Endothelial cell of umbilical vein (primary cell): Measurements from ENCODE around the gene CCDC117. TPM values are rescaled to one million over a fixed set of nuclear protein-coding genes. Genes with fewer than 3 reads are reported as not detected.
A peak's percentile ranks its signal among the peaks of the same experiment; 100 is the strongest.

ENCODE experiments used
- BruUV-seq: library from RNA; stranded (reverse); fragments of 400-500 nt; replicated peaks from 2 replicates; lab custom pipeline; 2021; lab: Mats Ljungman, UMichigan
- CTCF ChIA-PET: fragments of 300-600, 350-600 bp; sonication (Branson Sonifier 250); formaldehyde crosslinking; loops from one replicate; lab custom pipeline; 2021; ENCODE audit warnings: antibody characterized with exemption, inconsistent platforms; lab: Charles Lee
- POLR2A ChIA-PET: fragments of 300-600, 350-600 bp; sonication (Branson Sonifier 250); formaldehyde crosslinking; loops from one replicate; lab custom pipeline; 2021; ENCODE audit warnings: antibody characterized with exemption, inconsistent platforms; lab: Charles Lee
- DNase-seq: peaks from one replicate; pipeline ENCODE4 v3.0.0-alpha.2; 2011; ENCODE audit warnings: low read depth, low spot score
- FAIRE-seq: peaks from 2 replicates; lab custom pipeline; 2011; peaks lifted over from hg19 to GRCh38; lab: Jason Lieb, UNC
- H2AFZ ChIP-seq: 2 replicates; pipeline ENCODE4 v1.6.0; 2012; ENCODE audit warnings: low read depth, low read length, control low read depth, inconsistent platforms
- H3K27ac ChIP-seq: 2 replicates; pipeline ENCODE4 v1.5.1; 2011; ENCODE audit warnings: low read depth, mild to moderate bottlenecking, control low read depth, low read length, moderate library complexity; ENCODE audit not compliant: insufficient read depth
- H3K27me3 ChIP-seq, 2 experiments: 2 replicates each; pipeline versions ENCODE4 v1.6.0 to v1.6.1; 2011; ENCODE audit warnings: low read length in 2 of 2, mixed read lengths in 1 of 2; ENCODE audit not compliant: control insufficient read depth in 2 of 2, insufficient read depth in 2 of 2
- H3K36me3 ChIP-seq, 2 experiments: 2 replicates in 1 of 2; 3 replicates in 1 of 2; pipeline ENCODE4 v1.5.1; 2011; ENCODE audit warnings: low read length in 2 of 2, mild to moderate bottlenecking in 1 of 2, moderate library complexity in 1 of 2; ENCODE audit not compliant: control insufficient read depth in 2 of 2, insufficient read depth in 2 of 2; ENCODE audit errors: extremely low read depth in 1 of 2
- H3K4me1 ChIP-seq: 3 replicates; pipeline ENCODE4 v1.5.1; 2011; ENCODE audit warnings: mild to moderate bottlenecking, low read length; ENCODE audit not compliant: control insufficient read depth, insufficient read depth; ENCODE audit errors: extremely low read depth
- H3K4me2 ChIP-seq: 2 replicates; pipeline ENCODE4 v1.6.1; 2011; ENCODE audit warnings: low read length, control low read depth, mixed read lengths; ENCODE audit not compliant: insufficient read depth
- H3K4me3 ChIP-seq, 3 experiments: fragments of 200-600 bp in 1 of 3; sonication (generic), shearing (Covaris generic) in 1 of 3; replicated peaks in 1 of 3; 2 replicates each; pipeline ENCODE4 v1.5.1; 2011 to 2016; ENCODE audit warnings: control low read depth in 3 of 3, low read length in 3 of 3, mild to moderate bottlenecking in 2 of 3, inconsistent platforms in 1 of 3, low read depth in 1 of 3, moderate library complexity in 1 of 3; ENCODE audit not compliant: insufficient read depth in 1 of 3
- H3K79me2 ChIP-seq: 2 replicates; pipeline ENCODE4 v1.6.0; 2012; ENCODE audit warnings: low read length, inconsistent platforms; ENCODE audit not compliant: control insufficient read depth, insufficient read depth
- H3K9ac ChIP-seq: replicated peaks from 2 replicates; pipeline ENCODE3; 2011; ENCODE audit warnings: low read length, control low read depth; ENCODE audit not compliant: insufficient read depth; ENCODE audit errors: extremely low read depth
- H3K9me1 ChIP-seq: replicated peaks from 3 replicates; pipeline ENCODE4 v1.6.0; 2011; ENCODE audit warnings: mild to moderate bottlenecking, low read length; ENCODE audit not compliant: control insufficient read depth, insufficient read depth; ENCODE audit errors: extremely low read depth
- H3K9me3 ChIP-seq: replicated peaks from 2 replicates; pipeline ENCODE4 v1.5.1; 2012; ENCODE audit warnings: low read length, inconsistent platforms; ENCODE audit not compliant: control insufficient read depth, insufficient read depth
- H4K20me1 ChIP-seq: replicated peaks from 2 replicates; pipeline ENCODE3; 2011; ENCODE audit warnings: mild to moderate bottlenecking, low read length; ENCODE audit not compliant: control insufficient read depth, insufficient read depth; ENCODE audit errors: extremely low read depth
- FOS ChIP-seq: IDR thresholded peaks from 2 replicates; pipeline ENCODE4 v1.6.1; 2011; ENCODE audit warnings: mild to moderate bottlenecking, low read length, moderate library complexity, borderline replicate concordance; ENCODE audit not compliant: insufficient read depth
- POLR2A ChIP-seq: IDR thresholded peaks from 2 replicates; pipeline ENCODE4 v1.6.1; 2012; ENCODE audit warnings: low read depth, mild to moderate bottlenecking, control low read depth, low read length
- POLR2AphosphoS5 ChIP-seq: IDR thresholded peaks from 2 replicates; pipeline ENCODE4 v1.6.1; 2012; ENCODE audit warnings: low read depth, mild to moderate bottlenecking, control low read depth, low read length, moderate library complexity; ENCODE audit not compliant: insufficient read depth
- dilution Hi-C: fragments of 300-500 bp; cut with MboI; formaldehyde crosslinking; loops from one replicate; pipeline ENCODE4 v1.15.0; 2019; ENCODE audit warnings: low sequenced_read_pairs; ENCODE audit not compliant: extremely low pct_ligation_motif_present
- intact Hi-C: fragments of 100-400 bp; cut with micrococcal nuclease; formaldehyde crosslinking; loops from one replicate; pipeline ENCODE4 v1.10.0; 2022
- polyA plus RNA-seq, 4 experiments: library from polyadenylated mRNA; depleted of rRNA in 3 of 4; stranded (reverse) in 3 of 4; unstranded in 1 of 4; fragments of >200 nt; gene quantifications; 2 replicates each; pipeline versions ENCODE4 v1.2.1 to v1.2.3, GENCODE V29; 2011 to 2012; ENCODE audit warnings: missing spikeins in 1 of 4
- total RNA-seq: library from RNA; stranded (reverse); gene quantifications from 2 replicates; pipeline ENCODE4 v1.2.3, GENCODE V29; 2021
- TF ChIP-seq, protein P1 (sequence below), 2 donors: IDR thresholded peaks; 1 replicate in 1 of 2; 2 replicates in 1 of 2; pipeline ENCODE4 v1.5.1; 2011; ENCODE audit warnings: low read length in 2 of 2, mild to moderate bottlenecking in 2 of 2, moderate library complexity in 2 of 2, control low read depth in 1 of 2, inconsistent platforms in 1 of 2, low read depth in 1 of 2; ENCODE audit not compliant: insufficient read depth in 1 of 2; ENCODE audit errors: extremely low read depth in 1 of 2

Gene CCDC117
- total and polyA plus RNA-seq, 2 donors (not counting 3 experiments of a cell fraction or from before 2014, with no cell fraction given): 5.5 to 23.3 TPM

DNA sequence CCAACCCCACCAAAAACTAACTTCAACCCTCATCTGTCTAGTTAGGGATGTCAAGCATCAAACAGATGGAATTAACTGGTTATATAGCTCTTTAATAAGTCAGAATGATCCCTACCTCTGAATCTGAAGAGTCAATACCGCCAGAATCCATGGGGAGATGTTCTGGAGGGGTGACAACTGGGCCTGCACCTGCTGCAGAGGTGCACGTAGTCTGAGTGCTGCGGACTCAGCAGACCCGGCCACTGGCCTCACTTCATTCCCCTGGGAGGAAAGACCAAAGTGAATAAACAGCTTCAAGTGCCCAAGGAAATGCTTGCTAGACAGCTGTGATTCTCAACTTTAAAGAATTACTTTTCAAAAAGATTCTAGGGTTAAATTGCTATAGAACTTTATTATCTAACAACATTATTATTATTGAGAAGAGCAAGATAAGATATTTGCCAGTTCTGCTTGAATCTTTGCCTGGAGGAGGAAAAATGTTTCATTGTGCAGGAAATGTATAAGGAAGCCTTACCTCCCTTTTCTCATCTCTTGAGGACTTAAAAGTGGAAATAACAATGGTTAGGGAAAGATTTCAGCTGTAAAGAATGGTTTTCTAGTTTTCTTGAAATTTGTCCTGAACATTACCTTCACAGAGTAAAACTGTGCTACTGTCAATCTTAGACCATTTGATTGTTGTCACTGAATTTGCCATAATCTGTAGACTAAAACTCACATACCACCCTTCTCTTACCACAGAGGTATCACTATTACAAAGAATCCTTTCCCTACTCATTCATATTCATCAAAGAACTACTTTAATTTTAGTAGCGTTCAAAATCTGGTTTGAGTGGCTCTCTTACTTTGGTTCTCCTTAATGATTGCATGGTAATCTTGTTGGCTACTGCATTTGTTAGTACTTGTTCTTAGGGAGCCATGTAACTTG is 23.7 kb downstream of the CCDC117 start:
- H3K27me3 ChIP-seq: no peaks in the 10 kb centered on the region
- no peak overlapping the region for H3K4me2 ChIP-seq
- no peak overlapping the region for H3K9ac ChIP-seq
- no TSS peak for BruUV-seq
- H3K79me2 ChIP-seq: peaks cover 63% of the 10 kb centered on the region
- DNase-seq: no peak
- H3K4me3 ChIP-seq: no peak overlapping the region
- no peak overlapping the region for H2AFZ ChIP-seq
- H3K27ac ChIP-seq: no peak overlapping the region
- TF ChIP-seq FOS (no peak), POLR2AphosphoS5 (no peak), POLR2A (peak; percentile 48)
- TF ChIP-seq, protein P1, sequence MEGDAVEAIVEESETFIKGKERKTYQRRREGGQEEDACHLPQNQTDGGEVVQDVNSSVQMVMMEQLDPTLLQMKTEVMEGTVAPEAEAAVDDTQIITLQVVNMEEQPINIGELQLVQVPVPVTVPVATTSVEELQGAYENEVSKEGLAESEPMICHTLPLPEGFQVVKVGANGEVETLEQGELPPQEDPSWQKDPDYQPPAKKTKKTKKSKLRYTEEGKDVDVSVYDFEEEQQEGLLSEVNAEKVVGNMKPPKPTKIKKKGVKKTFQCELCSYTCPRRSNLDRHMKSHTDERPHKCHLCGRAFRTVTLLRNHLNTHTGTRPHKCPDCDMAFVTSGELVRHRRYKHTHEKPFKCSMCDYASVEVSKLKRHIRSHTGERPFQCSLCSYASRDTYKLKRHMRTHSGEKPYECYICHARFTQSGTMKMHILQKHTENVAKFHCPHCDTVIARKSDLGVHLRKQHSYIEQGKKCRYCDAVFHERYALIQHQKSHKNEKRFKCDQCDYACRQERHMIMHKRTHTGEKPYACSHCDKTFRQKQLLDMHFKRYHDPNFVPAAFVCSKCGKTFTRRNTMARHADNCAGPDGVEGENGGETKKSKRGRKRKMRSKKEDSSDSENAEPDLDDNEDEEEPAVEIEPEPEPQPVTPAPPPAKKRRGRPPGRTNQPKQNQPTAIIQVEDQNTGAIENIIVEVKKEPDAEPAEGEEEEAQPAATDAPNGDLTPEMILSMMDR (IDR thresholded peaks at IDR 0.05; ENCODE audit: extremely low read depth in 1 of 2, insufficient read depth in 1 of 2, low read depth in 1 of 2, low read length in 2 of 2): no peak
- dilution Hi-C loops (no loop called here), intact Hi-C loops (no loop called here)
- ChIA-PET CTCF (interaction anchor here (1.3 to 2.0 kb wide), 3 partner anchors 32 to 245 kb away, joined by 5 read pairs; no protein-coding TSS in a partner anchor), POLR2A (no interaction called here)
- FAIRE-seq: no peak
- H3K4me1 ChIP-seq: peaks cover 16% of the 10 kb centered on the region
- peaks cover 27 to 28% of the 10 kb centered on the region in 2 experiments for H3K36me3 ChIP-seq
- H3K9me3 ChIP-seq: no peaks in the 10 kb centered on the region
- H4K20me1 ChIP-seq: peaks cover 13% of the 10 kb centered on the region
- H3K9me1 ChIP-seq: no peaks in the 10 kb centered on the region
